ENCODE data around the gene MAPK12. TPM values are rescaled to one million over a fixed set of nuclear protein-coding genes. Genes with fewer than 3 reads are reported as not detected.

The MAPK12 gene
- total RNA-seq, 2 donors from 2014 or later, result 5.0 to 13.0 TPM

DNA sequence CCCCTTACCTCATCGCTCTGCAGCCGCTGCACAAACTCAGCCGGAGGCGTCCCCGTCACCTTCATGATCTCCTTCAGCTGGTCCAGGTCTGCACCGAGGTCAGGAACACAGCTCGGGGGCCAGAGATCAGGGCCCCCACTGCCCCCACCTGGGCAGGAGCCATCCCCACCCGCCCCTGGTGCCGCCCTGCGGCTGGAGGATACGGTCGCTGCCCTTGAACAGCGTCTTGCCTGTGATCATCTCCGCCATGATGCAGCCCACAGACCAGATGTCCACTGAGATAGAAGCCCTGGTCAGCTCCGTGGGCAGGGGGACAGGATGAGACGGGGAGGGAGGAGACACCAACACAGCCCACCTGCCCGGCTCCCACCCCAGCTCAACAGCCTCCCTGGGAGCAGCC, 5.9 kb downstream of the MAPK12 start:
- Histone ChIP-seq H3K36me3 (no peaks in the 10 kb centered on the region), H3K4me1 (peaks cover 0 to 44% of the 10 kb centered on the region in 2 donors), H3K4me3 (no peak overlapping the region), H3K27ac (no peak overlapping the region), H3K27me3 (no peaks in the 10 kb centered on the region), H3K9me3 (no peaks in the 10 kb centered on the region)
- TF ChIP-seq, protein P1, sequence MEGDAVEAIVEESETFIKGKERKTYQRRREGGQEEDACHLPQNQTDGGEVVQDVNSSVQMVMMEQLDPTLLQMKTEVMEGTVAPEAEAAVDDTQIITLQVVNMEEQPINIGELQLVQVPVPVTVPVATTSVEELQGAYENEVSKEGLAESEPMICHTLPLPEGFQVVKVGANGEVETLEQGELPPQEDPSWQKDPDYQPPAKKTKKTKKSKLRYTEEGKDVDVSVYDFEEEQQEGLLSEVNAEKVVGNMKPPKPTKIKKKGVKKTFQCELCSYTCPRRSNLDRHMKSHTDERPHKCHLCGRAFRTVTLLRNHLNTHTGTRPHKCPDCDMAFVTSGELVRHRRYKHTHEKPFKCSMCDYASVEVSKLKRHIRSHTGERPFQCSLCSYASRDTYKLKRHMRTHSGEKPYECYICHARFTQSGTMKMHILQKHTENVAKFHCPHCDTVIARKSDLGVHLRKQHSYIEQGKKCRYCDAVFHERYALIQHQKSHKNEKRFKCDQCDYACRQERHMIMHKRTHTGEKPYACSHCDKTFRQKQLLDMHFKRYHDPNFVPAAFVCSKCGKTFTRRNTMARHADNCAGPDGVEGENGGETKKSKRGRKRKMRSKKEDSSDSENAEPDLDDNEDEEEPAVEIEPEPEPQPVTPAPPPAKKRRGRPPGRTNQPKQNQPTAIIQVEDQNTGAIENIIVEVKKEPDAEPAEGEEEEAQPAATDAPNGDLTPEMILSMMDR (IDR thresholded peaks at IDR 0.05), result no peak
- no peak for DNase-seq (ENCODE audit: low spot score)

DNA sequence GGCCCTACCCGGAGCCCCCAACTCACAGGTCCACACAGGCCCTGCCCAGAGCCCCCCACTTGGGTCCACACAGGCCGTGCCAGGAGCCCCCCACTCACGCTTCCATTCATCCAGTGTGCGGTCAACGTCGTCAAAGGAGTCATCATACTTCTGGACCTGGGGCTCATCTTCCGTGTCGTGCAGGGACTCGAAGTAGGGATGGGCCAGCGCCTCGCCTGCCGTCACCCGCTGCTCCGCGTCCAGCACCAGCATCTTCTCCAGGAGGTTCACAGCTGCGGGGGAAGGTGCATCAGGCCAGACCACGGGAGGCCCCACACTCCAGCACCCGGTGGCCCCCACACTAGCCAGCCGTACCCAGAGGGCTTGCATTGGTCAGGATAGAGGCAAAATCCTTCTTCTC, 6.4 kb downstream of the MAPK12 start:
- peaks cover 0 to 44% of the 10 kb centered on the region in 2 donors for H3K4me1 ChIP-seq

DNA sequence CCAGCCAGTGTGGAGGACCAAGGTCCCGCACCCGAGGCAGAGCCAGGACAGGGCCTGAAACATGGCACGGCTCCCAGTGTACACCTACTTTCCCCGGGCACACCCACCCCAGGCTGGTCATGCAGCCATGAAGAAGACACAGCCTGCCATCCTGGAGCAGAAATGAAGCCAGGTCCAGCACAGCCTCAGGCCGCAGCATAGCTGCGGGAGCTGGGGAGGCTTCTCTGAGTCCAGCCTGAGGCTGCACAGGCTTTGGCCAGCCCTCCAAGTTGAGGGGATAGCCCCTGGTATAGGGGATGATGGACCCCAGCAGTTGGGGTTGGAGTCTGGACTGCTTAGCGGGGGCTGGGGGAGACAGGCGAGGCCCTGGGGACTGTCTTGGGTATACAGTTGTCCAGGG, 7.5 kb downstream of the MAPK12 start:
- Histone ChIP-seq H3K36me3 (no peaks in the 10 kb centered on the region), H3K27ac (no peak overlapping the region), H3K4me1 (peaks cover 0 to 46% of the 10 kb centered on the region in 2 donors), H3K9me3 (no peaks in the 10 kb centered on the region), H3K4me3 (no peak overlapping the region), H3K27me3 (no peaks in the 10 kb centered on the region)
- TF ChIP-seq, protein P1 (IDR thresholded peaks at IDR 0.05), result no peak
- no peak for DNase-seq (ENCODE audit: low spot score)

More for the DNA sequence above, 6.4 kb downstream of the MAPK12 start:
- no peak for DNase-seq (ENCODE audit: low spot score)
- Histone ChIP-seq H3K9me3 (no peaks in the 10 kb centered on the region), H3K4me3 (no peak overlapping the region), H3K27me3 (no peaks in the 10 kb centered on the region), H3K27ac (no peak overlapping the region), H3K36me3 (no peaks in the 10 kb centered on the region)
- TF ChIP-seq, protein P1 (IDR thresholded peaks at IDR 0.05), result no peak

DNA sequence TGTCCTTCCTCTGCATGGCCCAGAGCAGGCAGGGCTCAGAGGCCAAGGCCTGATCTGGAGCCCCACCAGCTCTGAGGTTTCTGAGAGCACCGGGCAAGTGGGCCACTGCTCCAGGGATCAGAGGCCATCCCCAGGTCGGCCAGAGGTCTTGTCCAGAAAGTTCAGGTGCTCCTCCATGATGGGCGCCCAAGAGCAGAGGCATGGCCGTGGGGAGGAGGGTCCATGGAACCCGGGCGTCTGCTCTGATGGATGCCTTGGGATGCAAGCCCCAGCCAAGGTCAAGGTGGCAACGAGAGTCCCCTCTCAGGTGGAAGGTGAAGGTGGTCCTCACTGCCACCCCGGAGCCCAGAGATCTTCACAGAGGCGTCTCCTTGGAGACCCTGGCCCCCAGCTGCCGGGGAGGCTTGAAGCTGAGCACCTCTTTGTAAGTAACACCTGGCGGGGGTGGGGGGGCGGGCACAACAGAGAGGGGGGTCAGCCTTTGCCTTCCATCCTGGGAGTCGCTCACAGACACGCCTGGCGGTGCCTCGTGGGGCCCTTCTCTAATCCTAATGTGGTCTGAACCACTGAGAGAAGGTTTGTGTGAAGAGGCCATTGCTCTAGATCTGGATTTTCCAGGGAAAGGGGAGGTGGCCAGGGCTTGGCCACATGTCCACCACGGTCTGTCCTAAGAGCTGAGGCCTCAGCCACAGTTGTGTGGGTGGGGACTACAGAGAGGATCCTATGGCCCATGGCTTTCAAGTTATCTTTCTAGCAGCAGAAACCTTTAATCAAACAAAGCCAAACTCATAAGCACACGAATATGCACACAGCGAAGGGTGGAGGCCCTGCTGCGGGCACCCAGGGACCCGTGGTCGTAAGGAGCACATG, 8.2 kb downstream of the MAPK12 start:
- Histone ChIP-seq H3K4me1 (peaks cover 0 to 40% of the 10 kb centered on the region in 2 donors), H3K36me3 (no peaks in the 10 kb centered on the region), H3K9me3 (no peaks in the 10 kb centered on the region), H3K27me3 (no peaks in the 10 kb centered on the region), H3K27ac (no peak overlapping the region), H3K4me3 (no peak overlapping the region)
- TF ChIP-seq, protein P1 (IDR thresholded peaks at IDR 0.05), result no peak
- no peak for DNase-seq (ENCODE audit: low spot score)

DNA sequence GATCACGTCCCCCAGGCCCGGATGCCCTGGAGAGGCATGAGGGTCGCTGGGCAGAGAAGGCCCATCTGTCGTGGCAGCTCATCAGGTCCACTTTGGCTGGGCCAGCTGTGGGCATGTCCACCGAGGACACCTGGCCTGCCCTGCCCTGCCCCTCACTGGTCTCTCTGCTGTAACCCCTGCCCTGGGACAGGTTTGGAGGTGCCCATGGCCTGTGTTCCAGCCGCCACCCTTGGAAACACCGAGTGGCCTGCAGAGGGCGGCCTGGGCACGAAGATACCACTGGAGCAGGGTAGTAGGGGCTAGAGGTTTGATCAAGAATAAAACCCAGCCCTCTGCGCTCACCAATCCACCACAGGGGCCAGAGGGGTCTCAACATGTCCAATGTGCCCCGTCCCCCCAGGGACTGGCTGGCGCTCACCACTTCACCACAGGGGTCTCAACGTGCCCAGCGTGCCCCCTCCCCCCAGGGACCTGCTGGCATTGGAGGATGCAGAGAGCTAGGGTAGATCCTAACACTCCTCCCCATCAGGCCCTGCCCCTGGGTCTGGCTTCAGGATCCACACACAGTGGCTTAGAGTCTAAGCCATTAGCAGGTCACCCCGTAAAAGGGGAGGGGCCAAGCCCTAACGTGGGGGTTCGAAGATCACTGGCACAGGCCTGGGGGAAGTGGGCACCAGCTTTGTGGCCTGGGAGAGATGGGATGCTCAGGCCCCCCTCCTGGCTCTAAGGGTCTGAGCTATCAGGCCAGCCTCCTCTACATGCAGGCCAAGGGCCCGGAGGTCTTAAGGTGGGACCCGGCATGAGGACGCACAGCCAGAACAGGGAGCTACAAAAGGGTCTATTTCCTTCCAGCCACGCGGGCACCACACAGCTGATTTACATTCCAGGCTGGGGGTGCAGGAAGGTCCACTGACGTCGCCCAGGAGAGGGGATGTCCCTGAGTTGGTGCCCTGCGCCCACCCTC, 9.1 kb downstream of the MAPK12 start:
- H3K36me3 ChIP-seq, result no peaks in the 10 kb centered on the region
- no peaks in the 10 kb centered on the region for H3K9me3 ChIP-seq
- no peaks in the 10 kb centered on the region for H3K27me3 ChIP-seq
- H3K4me1 ChIP-seq, result peaks cover 0 to 30% of the 10 kb centered on the region in 2 donors
- DNase-seq (ENCODE audit: low spot score), result peak; percentile 88
- H3K4me3 ChIP-seq, result peak overlapping the region in 1 of 2 donors; percentile 64
- TF ChIP-seq, protein P1 (IDR thresholded peaks at IDR 0.05), result peak; percentile 54 to 80
- H3K27ac ChIP-seq, result peak overlapping the region; percentile 40 to 54
